Measurements from ENCODE around the gene FOXJ1. TPM values are rescaled to one million over a fixed set of nuclear protein-coding genes. Genes with fewer than 3 reads are reported as not detected.

FOXJ1 gene
- total RNA-seq, 1 experiment from 2014 or later = 4.0 TPM

GRCh38 chr17:76148015-76148326, 6.9 kb upstream of the FOXJ1 start:
- no peaks in the 10 kb centered on the region; a peak in 1 of 7 replicates for H3K36me3 Mint-ChIP-seq (ENCODE audit: insufficient read depth in 1 of 3, low read depth in 3 of 3)

More at GRCh38 chr17:76148015-76148326, 6.9 kb upstream of the FOXJ1 start:
- H3K79me2 ChIP-seq (ENCODE audit: insufficient read depth, low read length) = no peaks in the 10 kb centered on the region
- H3T11ph ChIP-seq (ENCODE audit: low read length) = no peak overlapping the region
- H2BK15ac ChIP-seq (ENCODE audit: low read depth, low read length) = no peak overlapping the region
- H4K20me1 ChIP-seq (ENCODE audit: control insufficient read depth, insufficient read depth, insufficient read length) = no peaks in the 10 kb centered on the region
- no peak overlapping the region for H3K9ac ChIP-seq (ENCODE audit: extremely low read depth, insufficient read length, low read length)
- H3K4me2 ChIP-seq (ENCODE audit: insufficient read depth, insufficient read length, low read length) = no peak overlapping the region
- no peak overlapping the region for H2AFZ ChIP-seq (ENCODE audit: low read length)
- no peak overlapping the region for H4K8ac ChIP-seq (replicated peaks; ENCODE audit: insufficient read length, low read depth, low read length)
- no peak overlapping the region for H2BK120ac ChIP-seq (ENCODE audit: low read depth, low read length, poor library complexity, severe bottlenecking)
- H4K5ac ChIP-seq (ENCODE audit: insufficient read length, low read depth, low read length) = no peak overlapping the region
- no peaks in the 10 kb centered on the region for H3K79me1 ChIP-seq (ENCODE audit: insufficient read depth, low read depth, low read length, poor library complexity, severe bottlenecking)
- H3K27me3 Mint-ChIP-seq (ENCODE audit: low read depth) = peaks cover 32% of the 10 kb centered on the region
- no peak overlapping the region for H3K27ac Mint-ChIP-seq
- whole genome bisulfite sequencing (ENCODE audit: extremely low coverage, insufficient read length, low lambda C conversion rate) = no CpG with 5 or more reads among the region's 1 CpG
- TF ChIP-seq CTCF (conservative IDR thresholded peaks at IDR 0.05) = no peak; the same call in 2 of the 3 replicates
- H3K4ac ChIP-seq (ENCODE audit: low read depth, low read length) = no peak overlapping the region
- no peak overlapping the region for H3K27ac ChIP-seq (ENCODE audit: insufficient read length, low read depth, low read length)
- peaks cover 18% of the 10 kb centered on the region for H3K4me1 ChIP-seq (ENCODE audit: insufficient read depth, low read length)
- H4K91ac ChIP-seq (ENCODE audit: insufficient read length, low read depth, low read length) = no peak overlapping the region
- H3K18ac ChIP-seq (ENCODE audit: insufficient read length, low read depth, low read length) = no peak overlapping the region
- H2AK5ac ChIP-seq (ENCODE audit: insufficient read length, low read length) = no peak overlapping the region
- H3K4me3 Mint-ChIP-seq = no peak overlapping the region
- H3K23ac ChIP-seq (ENCODE audit: insufficient read length, low read depth, low read length) = no peak overlapping the region
- H3K4me1 Mint-ChIP-seq = peaks cover 33 to 41% of the 10 kb centered on the region in 2 experiments
- DNase-seq = no peak
- no peaks in the 10 kb centered on the region for H3K9me3 ChIP-seq (ENCODE audit: control insufficient read depth, low read depth, low read length)
- no peak overlapping the region for H2BK12ac ChIP-seq (ENCODE audit: insufficient read length, low read depth, low read length)
- no peak overlapping the region for H3K56ac ChIP-seq (ENCODE audit: insufficient read length, low read depth, low read length)
- no peak overlapping the region for H2BK5ac ChIP-seq (ENCODE audit: insufficient read length, low read length)
- H2BK20ac ChIP-seq (ENCODE audit: low read depth, low read length, poor library complexity, severe bottlenecking) = no peak overlapping the region
- peaks cover 3% of the 10 kb centered on the region; the same call in 1 of the 2 replicates for H3K27me3 ChIP-seq (ENCODE audit: insufficient read depth, low read length)
- no peaks in the 10 kb centered on the region for H3K23me2 ChIP-seq (ENCODE audit: insufficient read length, low read depth, low read length, poor library complexity, severe bottlenecking)
- no peak overlapping the region for H3K14ac ChIP-seq (ENCODE audit: insufficient read depth, low read length)
- H3K9me3 Mint-ChIP-seq = no peaks in the 10 kb centered on the region

Data from H9 (cell line).